ENCODE results near the gene SLC25A21.

- no peak for TF ChIP-seq CTCF (IDR thresholded peaks at IDR 0.05; ENCODE audit: low read length)
- no peak for TF ChIP-seq EZH2phosphoT487 (IDR thresholded peaks at IDR 0.05; ENCODE audit: low read length)
- no peak for TF ChIP-seq EZH2 (optimal IDR thresholded peaks at IDR 0.05; ENCODE audit: low read depth, low read length)
Observed at GRCh38 chr14:36857842-36858445, 314.5 kb downstream of the SLC25A21 start.

All from MM.1S (cell line).